Nephron progenitor cell (in vitro differentiated cells): ENCODE data around the gene BICC1.

Source experiments
- DNase-seq: peaks from one replicate; pipeline ENCODE4 v3.0.0; 2021
- H3K27ac Mint-ChIP-seq: 2 replicates; pipeline ENCODE4 v1.8.0; 2021; ENCODE audit warnings: mild to moderate bottlenecking, moderate library complexity, mixed read lengths
- H3K27me3 Mint-ChIP-seq: 2 replicates; pipeline ENCODE4 v1.8.0; 2021; ENCODE audit warnings: mild to moderate bottlenecking, low read depth, mixed read lengths; ENCODE audit not compliant: poor library complexity
- H3K36me3 Mint-ChIP-seq: 2 replicates; pipeline ENCODE4 v1.8.0; 2021; ENCODE audit warnings: low read depth, mixed read lengths
- H3K4me1 Mint-ChIP-seq: 2 replicates; pipeline ENCODE4 v1.8.0; 2021; ENCODE audit warnings: mixed read lengths
- H3K4me3 Mint-ChIP-seq: 2 replicates; pipeline ENCODE4 v1.8.0; 2021; ENCODE audit warnings: mild to moderate bottlenecking, moderate library complexity, mixed read lengths
- H3K9me3 Mint-ChIP-seq: 2 replicates; pipeline ENCODE4 v1.8.0; 2021; ENCODE audit warnings: mild to moderate bottlenecking, moderate library complexity, mixed read lengths
- CTCF ChIP-seq: fragments of 200-600 bp; sonication (generic); IDR thresholded peaks from 2 replicates; pipeline ENCODE4 v1.5.0; 2021; ENCODE audit warnings: antibody characterized with exemption

Gene BICC1

GRCh38 chr10:58712982-58713381 lies 200.3 kb downstream of the BICC1 start:
- DNase-seq, result no peak
- no peaks in the 10 kb centered on the region for H3K4me1 Mint-ChIP-seq
- no peaks in the 10 kb centered on the region for H3K9me3 Mint-ChIP-seq
- peaks cover 5% of the 10 kb centered on the region for H3K27me3 Mint-ChIP-seq
- no peak overlapping the region for H3K4me3 Mint-ChIP-seq
- no peak overlapping the region for H3K27ac Mint-ChIP-seq
- TF ChIP-seq CTCF, result no peak
- H3K36me3 Mint-ChIP-seq, result no peaks in the 10 kb centered on the region

DNA sequence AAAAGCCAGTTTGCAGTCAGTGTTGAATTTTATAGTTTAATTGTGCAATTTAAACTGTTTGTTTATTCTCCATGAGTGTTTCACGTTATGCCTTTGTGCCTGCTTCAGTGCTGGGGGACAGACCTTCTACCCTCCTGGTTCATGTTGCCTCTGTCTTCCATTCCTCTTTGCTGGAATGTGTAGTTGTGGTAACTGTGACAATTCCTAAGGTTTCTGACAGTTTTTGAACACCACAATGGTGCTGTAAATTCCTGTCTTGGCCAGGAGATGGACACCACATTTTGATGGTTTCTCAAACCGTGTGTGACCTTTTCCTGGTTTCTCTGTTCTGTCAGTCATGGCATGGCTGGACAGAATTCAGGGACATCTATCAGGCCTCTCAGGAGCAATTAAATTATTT lies 201.7 kb downstream of the BICC1 start:
- no peaks in the 10 kb centered on the region for H3K9me3 Mint-ChIP-seq
- no peak for DNase-seq
- H3K27me3 Mint-ChIP-seq, result peaks cover 5% of the 10 kb centered on the region
- no peak for TF ChIP-seq CTCF
- H3K4me3 Mint-ChIP-seq, result no peak overlapping the region
- no peaks in the 10 kb centered on the region for H3K36me3 Mint-ChIP-seq
- H3K4me1 Mint-ChIP-seq, result peaks cover 3% of the 10 kb centered on the region
- H3K27ac Mint-ChIP-seq, result no peak overlapping the region

DNA sequence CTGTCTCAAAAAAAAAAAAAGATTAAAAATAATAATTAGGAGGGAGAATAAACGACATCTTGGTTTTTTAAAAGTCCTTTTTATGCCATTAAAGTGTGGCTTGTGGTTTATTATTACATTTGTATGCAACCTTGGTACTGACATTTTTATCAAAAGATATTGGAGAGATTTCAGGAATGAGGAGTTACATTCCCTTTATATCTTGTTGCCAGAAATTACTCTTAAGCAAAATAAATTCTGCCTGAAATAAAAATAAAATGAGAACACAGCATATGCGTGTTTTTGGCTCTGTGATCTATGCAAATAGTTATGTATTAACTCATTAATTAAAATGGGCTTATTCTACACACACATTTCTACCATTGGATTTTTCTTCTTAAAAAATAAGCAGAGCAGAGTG lies 202.4 kb downstream of the BICC1 start:
- Mint-ChIP-seq H3K36me3 (no peaks in the 10 kb centered on the region), H3K4me1 (peaks cover 6% of the 10 kb centered on the region)
- no peak for TF ChIP-seq CTCF

GRCh38 chr10:58718596-58718995 lies 205.9 kb downstream of the BICC1 start:
- H3K9me3 Mint-ChIP-seq, result no peaks in the 10 kb centered on the region
- H3K36me3 Mint-ChIP-seq, result no peaks in the 10 kb centered on the region
- H3K27me3 Mint-ChIP-seq, result peaks cover 8% of the 10 kb centered on the region
- peaks cover 12% of the 10 kb centered on the region for H3K4me1 Mint-ChIP-seq
- DNase-seq, result no peak
- no peak for TF ChIP-seq CTCF
- no peak overlapping the region for H3K27ac Mint-ChIP-seq
- no peak overlapping the region for H3K4me3 Mint-ChIP-seq

More for the DNA sequence above, 202.4 kb downstream of the BICC1 start:
- no peak overlapping the region for H3K27ac Mint-ChIP-seq
- H3K27me3 Mint-ChIP-seq, result peaks cover 5% of the 10 kb centered on the region
- no peaks in the 10 kb centered on the region for H3K9me3 Mint-ChIP-seq
- no peak overlapping the region for H3K4me3 Mint-ChIP-seq
- DNase-seq, result no peak

DNA sequence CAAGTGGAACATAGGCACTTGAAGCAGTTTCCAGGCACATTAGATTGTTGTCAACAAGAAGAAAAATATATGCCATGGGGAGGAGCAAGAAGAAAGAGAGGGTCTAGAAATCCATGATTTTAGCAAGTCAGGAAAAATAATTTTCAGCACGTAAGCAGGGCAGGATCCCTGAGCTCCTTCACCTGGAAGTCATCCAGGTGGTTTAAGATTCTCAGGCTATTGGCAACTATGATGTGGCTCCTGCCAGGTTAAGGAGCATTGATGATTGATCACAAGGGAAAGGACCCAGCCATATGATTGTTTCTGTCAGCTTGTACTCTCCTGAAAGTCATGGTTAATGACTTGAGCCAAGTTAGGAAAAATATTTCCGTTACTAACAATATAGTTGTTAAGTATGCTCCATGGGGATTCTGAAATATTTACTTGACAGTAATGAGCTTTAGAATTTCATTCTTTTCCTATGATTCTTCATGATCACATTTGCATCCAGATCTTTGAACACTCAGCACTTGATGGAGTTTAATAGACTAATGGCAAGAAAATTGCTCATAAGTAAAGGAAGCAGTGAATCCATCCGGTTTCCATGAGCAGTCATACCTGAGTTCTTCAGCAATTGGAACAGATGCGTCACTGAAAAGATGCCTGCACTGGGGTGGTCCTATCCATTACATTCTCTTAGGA lies 209.1 kb downstream of the BICC1 start:
- no peak overlapping the region for H3K4me3 Mint-ChIP-seq
- H3K9me3 Mint-ChIP-seq, result no peaks in the 10 kb centered on the region
- TF ChIP-seq CTCF, result no peak
- H3K4me1 Mint-ChIP-seq, result peaks cover 12% of the 10 kb centered on the region
- no peak for DNase-seq
- H3K36me3 Mint-ChIP-seq, result no peaks in the 10 kb centered on the region
- H3K27ac Mint-ChIP-seq, result no peak overlapping the region
- peaks cover 3% of the 10 kb centered on the region for H3K27me3 Mint-ChIP-seq

GRCh38 chr10:58723186-58723585 lies 210.5 kb downstream of the BICC1 start:
- Mint-ChIP-seq H3K36me3 (no peaks in the 10 kb centered on the region), H3K27ac (peak overlapping the region; percentile 7), H3K4me1 (peaks cover 12% of the 10 kb centered on the region), H3K9me3 (no peaks in the 10 kb centered on the region), H3K27me3 (peaks cover 3% of the 10 kb centered on the region), H3K4me3 (no peak overlapping the region)
- DNase-seq, result no peak
- no peak for TF ChIP-seq CTCF
